ENCODE results near the gene UTS2B.
A peak's percentile ranks its signal among the peaks of the same experiment; 100 is the strongest.

Gene UTS2B

DNA sequence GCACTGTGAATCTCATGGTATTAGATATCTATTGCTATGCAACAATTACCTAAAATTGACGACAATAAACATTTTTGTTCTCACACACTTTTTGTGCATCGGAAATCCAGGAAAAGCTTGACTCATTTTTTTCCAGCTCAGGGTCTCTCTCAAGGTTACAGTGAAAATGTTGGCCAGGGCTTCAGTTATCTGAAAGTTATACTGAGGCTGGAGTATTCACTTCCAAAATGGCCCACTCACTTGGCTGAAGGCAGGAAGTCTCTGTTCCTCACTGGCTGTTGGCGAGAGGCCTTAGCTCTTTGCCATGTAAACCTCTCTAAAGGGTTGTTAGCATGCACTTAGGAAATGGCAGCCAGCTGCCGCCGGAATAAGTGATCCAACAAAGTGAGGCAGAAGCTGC is 89.8 kb downstream of the UTS2B start:
- TF ChIP-seq, protein P1, sequence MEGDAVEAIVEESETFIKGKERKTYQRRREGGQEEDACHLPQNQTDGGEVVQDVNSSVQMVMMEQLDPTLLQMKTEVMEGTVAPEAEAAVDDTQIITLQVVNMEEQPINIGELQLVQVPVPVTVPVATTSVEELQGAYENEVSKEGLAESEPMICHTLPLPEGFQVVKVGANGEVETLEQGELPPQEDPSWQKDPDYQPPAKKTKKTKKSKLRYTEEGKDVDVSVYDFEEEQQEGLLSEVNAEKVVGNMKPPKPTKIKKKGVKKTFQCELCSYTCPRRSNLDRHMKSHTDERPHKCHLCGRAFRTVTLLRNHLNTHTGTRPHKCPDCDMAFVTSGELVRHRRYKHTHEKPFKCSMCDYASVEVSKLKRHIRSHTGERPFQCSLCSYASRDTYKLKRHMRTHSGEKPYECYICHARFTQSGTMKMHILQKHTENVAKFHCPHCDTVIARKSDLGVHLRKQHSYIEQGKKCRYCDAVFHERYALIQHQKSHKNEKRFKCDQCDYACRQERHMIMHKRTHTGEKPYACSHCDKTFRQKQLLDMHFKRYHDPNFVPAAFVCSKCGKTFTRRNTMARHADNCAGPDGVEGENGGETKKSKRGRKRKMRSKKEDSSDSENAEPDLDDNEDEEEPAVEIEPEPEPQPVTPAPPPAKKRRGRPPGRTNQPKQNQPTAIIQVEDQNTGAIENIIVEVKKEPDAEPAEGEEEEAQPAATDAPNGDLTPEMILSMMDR (IDR thresholded peaks at IDR 0.05; ENCODE audit: low read depth, low read length): no peak
- no peak for DNase-seq (ENCODE audit: extremely low read depth, low read depth)

DNA sequence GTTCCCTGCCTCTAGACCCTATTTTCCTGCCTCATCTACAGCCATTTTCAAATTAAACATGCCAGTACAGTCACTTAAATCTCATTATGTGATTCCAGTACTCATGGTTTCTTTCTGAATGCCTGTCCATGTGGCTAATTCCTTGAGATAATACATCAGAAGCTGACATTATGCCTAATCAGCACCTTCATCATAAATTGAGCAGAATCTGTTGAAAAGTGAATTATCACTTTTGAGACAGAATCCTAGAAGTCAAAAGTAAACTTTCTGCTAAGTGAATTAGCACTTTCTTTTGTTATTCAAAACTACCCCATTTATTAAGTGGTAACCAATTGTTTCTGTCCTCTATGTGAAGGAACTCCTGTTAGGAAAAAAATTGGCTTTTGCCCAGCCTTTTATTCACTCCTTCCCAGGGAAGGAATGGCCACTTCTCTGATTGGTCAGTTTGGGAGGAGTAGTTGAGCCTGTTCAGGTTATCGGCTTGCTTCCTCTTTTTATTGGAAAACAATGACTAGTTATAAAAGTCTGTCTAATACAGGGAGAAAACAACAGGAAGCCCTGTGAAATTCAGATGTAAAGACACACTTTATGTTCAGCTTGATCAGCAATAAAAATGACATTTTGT is 90.8 kb downstream of the UTS2B start:
- DNase-seq (ENCODE audit: extremely low read depth, low read depth): no peak

DNA sequence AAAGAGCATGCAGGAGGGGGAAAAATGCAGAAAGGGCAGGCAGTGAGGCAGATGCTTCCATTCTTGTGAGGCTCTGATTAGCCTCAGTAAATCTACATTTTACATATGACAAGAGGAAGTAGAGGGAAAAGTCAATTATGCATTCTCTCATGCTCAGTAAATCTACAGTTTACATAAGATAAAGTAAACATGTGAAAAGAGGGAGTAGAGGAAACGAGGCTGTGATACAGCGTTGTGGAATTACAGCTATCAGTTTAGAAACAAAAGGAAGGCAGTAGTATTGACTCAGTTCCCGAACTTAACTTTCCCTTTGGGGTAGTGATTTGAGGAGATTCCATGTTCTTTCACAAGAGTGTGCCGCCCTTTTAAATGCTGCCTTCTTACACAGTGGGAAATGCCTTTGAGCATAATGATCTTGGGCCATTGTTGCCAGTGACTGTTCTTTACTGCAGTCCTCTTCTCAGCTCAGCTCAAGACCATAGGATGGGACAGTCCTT is 92.0 kb downstream of the UTS2B start:
- no peak for DNase-seq (ENCODE audit: extremely low read depth, low read depth)
- TF ChIP-seq, protein P1 (IDR thresholded peaks at IDR 0.05; ENCODE audit: low read depth, low read length): no peak

More for the DNA sequence above, 90.8 kb downstream of the UTS2B start:
- TF ChIP-seq, protein P1 (IDR thresholded peaks at IDR 0.05; ENCODE audit: low read depth, low read length): no peak

DNA sequence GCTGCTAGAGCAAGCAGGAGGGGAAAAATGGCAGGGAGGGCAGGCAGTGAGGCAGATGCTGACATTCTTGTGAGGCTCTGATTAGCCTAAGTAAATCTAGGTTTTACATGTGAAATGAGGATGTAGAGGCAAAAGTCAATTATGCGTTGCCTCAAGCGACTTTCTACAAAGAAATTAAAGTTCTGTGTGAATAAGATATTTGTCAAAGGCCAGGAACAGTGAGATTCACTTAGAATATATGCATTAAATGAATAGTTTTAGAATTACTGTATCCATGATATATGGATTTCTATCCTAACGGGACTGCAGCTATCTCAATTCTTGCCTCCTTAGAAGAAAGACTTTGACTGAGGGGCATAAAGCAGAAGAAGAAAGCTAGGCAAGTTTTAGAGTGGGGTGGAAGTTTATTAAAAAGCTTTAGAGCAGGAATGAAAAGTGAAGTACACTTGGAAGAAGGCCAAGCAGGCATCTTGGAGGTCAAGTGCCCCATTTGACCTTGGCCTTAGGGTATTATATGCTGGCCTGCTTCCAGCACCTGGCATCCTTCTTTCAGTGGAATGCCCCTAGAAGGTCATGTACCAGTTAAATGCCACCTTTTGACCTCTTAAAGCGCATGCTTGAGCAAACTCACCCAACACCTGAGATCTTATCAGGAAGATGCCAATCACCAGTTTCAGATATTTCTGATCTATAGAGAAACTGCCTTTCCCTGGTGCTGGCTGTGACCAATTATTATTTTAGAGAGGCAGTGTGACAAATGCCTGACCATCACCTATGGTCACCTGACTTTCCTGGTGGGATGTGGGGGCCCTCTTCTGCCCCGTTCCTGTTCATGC is 93.1 kb downstream of the UTS2B start:
- DNase-seq (ENCODE audit: extremely low read depth, low read depth): no peak
- TF ChIP-seq, protein P1 (IDR thresholded peaks at IDR 0.05; ENCODE audit: low read depth, low read length): no peak

DNA sequence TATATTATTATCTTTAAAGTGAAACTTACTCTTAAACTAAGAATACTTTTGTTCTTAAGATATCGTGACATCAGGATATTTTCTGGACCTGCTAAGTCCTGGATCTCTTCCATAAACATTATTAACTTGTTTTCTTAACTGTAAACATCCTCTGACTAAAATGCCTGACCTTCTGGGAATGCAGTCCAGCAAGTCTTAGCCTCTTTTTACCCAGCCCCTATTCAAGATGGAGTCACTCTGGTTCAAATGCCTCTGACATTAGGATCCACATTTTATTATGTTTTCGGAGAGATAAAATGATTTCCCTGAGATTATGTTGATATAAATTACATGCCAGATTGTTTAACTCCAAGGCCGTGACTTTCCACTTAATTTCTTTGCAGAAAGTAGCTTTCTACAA is 93.7 kb downstream of the UTS2B start:
- TF ChIP-seq, protein P1 (IDR thresholded peaks at IDR 0.05; ENCODE audit: low read depth, low read length): no peak
- peak; percentile 25 for DNase-seq (ENCODE audit: extremely low read depth, low read depth)

DNA sequence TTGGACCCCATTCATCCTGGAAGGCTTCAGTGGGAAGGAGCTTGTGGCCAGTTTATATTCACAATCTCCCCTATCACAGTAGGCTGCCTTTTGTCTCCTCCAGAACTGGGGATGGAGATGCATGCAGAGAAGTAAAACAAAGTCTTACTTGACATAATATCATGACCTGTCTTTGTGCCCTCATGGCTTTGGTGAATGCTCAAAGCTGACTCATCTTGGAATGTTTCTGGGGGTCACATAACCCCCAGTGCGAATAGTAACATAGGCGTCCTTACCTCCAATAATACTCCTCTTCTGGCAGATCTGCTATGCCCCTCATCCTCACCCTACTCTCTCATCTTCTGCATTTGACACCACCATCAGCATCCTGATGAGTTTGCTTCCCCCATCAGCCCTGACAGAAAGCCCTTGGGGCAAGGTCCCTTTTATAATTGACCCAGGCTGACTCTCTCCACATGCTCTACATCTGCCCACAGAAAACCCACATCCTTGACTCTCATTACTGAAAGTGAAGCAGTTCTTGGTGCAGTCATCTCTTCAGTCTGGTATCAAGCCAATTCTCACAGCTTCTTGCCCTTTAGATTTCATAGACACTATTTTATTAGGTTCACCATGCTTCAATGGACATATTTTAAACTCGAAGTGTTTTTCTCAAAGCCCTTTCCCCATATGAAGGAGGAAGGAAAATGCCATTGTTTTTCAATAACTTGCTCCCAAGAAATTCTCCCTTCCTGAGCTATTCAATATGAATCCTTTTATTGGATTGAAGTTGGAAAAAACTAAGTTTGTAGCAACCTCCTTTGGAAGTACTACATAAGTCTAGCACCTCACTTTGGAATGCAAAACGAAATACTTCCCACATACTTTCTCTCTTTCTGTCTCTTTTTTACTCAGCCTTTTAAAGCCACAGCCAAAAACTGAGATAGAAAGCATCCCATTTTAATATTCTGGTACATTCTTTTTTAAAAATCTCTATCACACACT is 94.7 kb downstream of the UTS2B start:
- TF ChIP-seq, protein P1 (IDR thresholded peaks at IDR 0.05; ENCODE audit: low read depth, low read length): no peak
- DNase-seq (ENCODE audit: extremely low read depth, low read depth): no peak
